HepG2 (cell line): ENCODE results near the gene DPAGT1. TPM values are rescaled to one million over a fixed set of nuclear protein-coding genes. Genes with fewer than 3 reads are reported as not detected.

ENCODE experiments used
- IKZF5 ChIP-seq: IDR thresholded peaks from 2 replicates; pipeline ENCODE4 v1.6.1; 2018; ENCODE audit warnings: missing genetic modification reagents, mild to moderate bottlenecking, missing compliant biosample characterization
- NFE2 ChIP-seq: sonication (generic); formaldehyde crosslinking; IDR thresholded peaks from 2 replicates; pipeline ENCODE4 v1.4.0; 2020; ENCODE audit warnings: missing genetic modification reagents
- NR2F6 ChIP-seq, 2 experiments: IDR thresholded peaks; 2 replicates each; pipeline ENCODE4 v1.6.1; 2016; ENCODE audit warnings: antibody characterized with exemption in 1 of 2, mild to moderate bottlenecking in 1 of 2
- PITX1 ChIP-seq: sonication (generic); formaldehyde crosslinking; IDR thresholded peaks from 2 replicates; pipeline ENCODE4 v1.5.1; 2020; ENCODE audit warnings: mild to moderate bottlenecking, missing genetic modification reagents
- SP4 ChIP-seq: sonication (generic); formaldehyde crosslinking; IDR thresholded peaks from 2 replicates; pipeline ENCODE4 v1.8.1; 2023; ENCODE audit warnings: mild to moderate bottlenecking, missing genetic modification reagents
- ZBTB7B ChIP-seq: sonication (generic); formaldehyde crosslinking; IDR thresholded peaks from 2 replicates; pipeline ENCODE4 v1.4.0; 2020; ENCODE audit warnings: missing genetic modification reagents
- ZFP36 ChIP-seq: fragments of 150-350 bp; IDR thresholded peaks from 2 replicates; pipeline ENCODE4 v1.6.1; 2018; ENCODE audit warnings: borderline replicate concordance, low read length, low read depth; ENCODE audit not compliant: partially characterized antibody
- ZIK1 ChIP-seq: sonication (generic); formaldehyde crosslinking; IDR thresholded peaks from 2 replicates; pipeline ENCODE4 v1.5.0; 2020; ENCODE audit warnings: mild to moderate bottlenecking, low read depth, missing genetic modification reagents, borderline replicate concordance
- ZNF142 ChIP-seq: sonication (generic); formaldehyde crosslinking; IDR thresholded peaks from 2 replicates; pipeline ENCODE4 v1.4.0; 2020; ENCODE audit warnings: missing genetic modification reagents
- ZNF281 ChIP-seq: sonication (generic); formaldehyde crosslinking; IDR thresholded peaks from 2 replicates; pipeline ENCODE4 v1.4.0; 2020; ENCODE audit warnings: missing genetic modification reagents, borderline replicate concordance
- ZNF687 ChIP-seq: sonication (generic); formaldehyde crosslinking; IDR thresholded peaks from 2 replicates; pipeline ENCODE4 v1.5.1; 2020; ENCODE audit warnings: mild to moderate bottlenecking, missing genetic modification reagents, moderate library complexity
- ZSCAN25 ChIP-seq: sonication (generic); formaldehyde crosslinking; IDR thresholded peaks from 2 replicates; pipeline ENCODE4 v1.8.0; 2022; ENCODE audit warnings: mild to moderate bottlenecking, missing genetic modification reagents
- polyA plus RNA-seq, 8 experiments: library from polyadenylated mRNA; depleted of rRNA in 3 of 8; stranded (reverse) in 7 of 8; unstranded in 1 of 8; fragments of >200 nt; fragmentation: Illumina TruSeq in 4 of 8; extraction: Trizol in 4 of 8; gene quantifications; 2 replicates each; pipeline versions ENCODE4 v1.2.1 to v1.2.3, GENCODE V29; 2011 to 2016; ENCODE audit warnings: low read depth in 4 of 8, missing spikeins in 1 of 8, mixed read lengths in 1 of 8; ENCODE audit not compliant: insufficient read depth in 1 of 8
- total RNA-seq, 5 experiments: library from RNA; depleted of rRNA; stranded (reverse); fragments of >200 nt; fragmentation: Illumina TruSeq; extraction: Trizol; gene quantifications; 2 replicates each; pipeline ENCODE4 v1.2.3, GENCODE V29; 2016; ENCODE audit warnings: low read depth in 1 of 5

DPAGT1 gene
- total and polyA plus RNA-seq, 2 of the 13 experiments (the other 11 are each of a cell fraction or from before 2014, with no cell fraction given), result 37.6 to 70.7 TPM

GRCh38 chr11:119100994-119101758 lies 477 bp downstream of the DPAGT1 start (continued):
- peak; percentile 82 for TF ChIP-seq ZNF687 (CRISPR knock-in tag)
- no peak for TF ChIP-seq ZSCAN25
- TF ChIP-seq PITX1 (CRISPR knock-in tag), result no peak
- TF ChIP-seq ZBTB7B, result no peak; the same call in 1 of the 2 replicates
- no peak for TF ChIP-seq NFE2 (CRISPR knock-in tag)
- TF ChIP-seq ZIK1, result no peak; the same call in 1 of the 2 replicates
- no peak for TF ChIP-seq ZFP36
- TF ChIP-seq ZNF142 (CRISPR knock-in tag), result peak; percentile 51; the same call in 1 of the 2 replicates
- no peak for TF ChIP-seq SP4 (CRISPR knock-in tag)
- no peak for TF ChIP-seq NR2F6 (IDR thresholded peaks at IDR 0.05)
- no peak for TF ChIP-seq NR2F6 (CRISPR knock-in tag; IDR thresholded peaks at IDR 0.05)
- no peak for TF ChIP-seq IKZF5 (CRISPR knock-in tag)
- TF ChIP-seq ZNF281, result no peak
